GM21390 (cell line): Measurements from ENCODE around the gene MTMR3.
"Not testable (repeated sequence)": the region's sequence is repeated elsewhere in the genome, so short reads cannot be mapped to it uniquely, and the experiment has no call there.

Experiments used
- ATAC-seq: cut with Tn5 transposase; IDR thresholded peaks from one replicate; pipeline ENCODE4 v1.9.1; 2021; ENCODE audit not compliant: unreplicated experiment

The MTMR3 gene

GRCh38 chr22:29956680-29957079 is 73.7 kb downstream of the MTMR3 start:
- ATAC-seq = no peak

GRCh38 chr22:29958170-29958569 is 75.2 kb downstream of the MTMR3 start:
- no peak for ATAC-seq

DNA sequence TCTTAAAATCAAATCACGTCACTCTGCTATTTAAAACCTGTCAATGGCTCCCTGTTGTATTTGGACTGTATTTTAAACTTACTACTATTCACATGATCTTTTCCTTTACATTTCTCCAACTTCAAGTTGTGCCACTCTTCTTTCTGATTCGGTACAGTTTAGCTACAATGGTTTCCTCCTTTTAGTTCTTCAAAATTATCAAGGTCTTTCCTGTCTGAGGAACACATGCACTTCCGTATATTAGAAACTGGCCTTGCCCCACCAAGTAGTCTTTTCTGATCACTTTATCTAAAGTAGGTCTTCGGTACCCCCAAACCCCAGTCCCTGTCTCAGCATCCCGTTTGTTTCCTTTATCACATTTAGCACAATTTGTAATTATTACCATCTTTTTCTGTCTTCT is 81.8 kb downstream of the MTMR3 start:
- ATAC-seq = no peak

- ATAC-seq = no peak
Measured at GRCh38 chr22:29967461-29967860, 84.5 kb downstream of the MTMR3 start.

- ATAC-seq = no peak
Measured at GRCh38 chr22:29971607-29972006, 88.6 kb downstream of the MTMR3 start.

- no peak for ATAC-seq
Measured at GRCh38 chr22:29972121-29972520, 89.1 kb downstream of the MTMR3 start.

- no peak for ATAC-seq
Measured at GRCh38 chr22:29973269-29973668, 90.3 kb downstream of the MTMR3 start.

DNA sequence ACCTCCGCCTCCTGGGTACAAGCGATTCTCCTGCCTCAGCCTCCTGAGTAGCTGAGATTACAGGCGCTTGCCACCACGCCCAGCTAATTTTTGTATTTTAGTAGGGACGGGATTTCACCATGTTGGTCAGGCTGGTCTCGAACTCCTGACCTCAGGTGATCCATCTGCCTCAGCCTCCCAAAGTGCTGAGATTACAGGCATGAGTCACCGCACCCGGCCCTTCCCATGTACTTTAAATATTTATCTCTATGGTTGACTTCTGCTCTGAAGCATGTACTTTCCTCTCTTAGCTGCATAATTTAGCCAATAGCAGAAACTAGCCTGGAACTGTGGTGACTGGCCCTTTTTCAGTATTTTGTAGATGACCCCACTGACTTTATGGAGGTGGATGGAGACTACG is 90.7 kb downstream of the MTMR3 start:
- ATAC-seq = not testable (repeated sequence)

- ATAC-seq = no peak
Measured at GRCh38 chr22:29975494-29975893, 92.5 kb downstream of the MTMR3 start.

- no peak for ATAC-seq
Measured at GRCh38 chr22:29977107-29977506, 94.1 kb downstream of the MTMR3 start.

- no peak for ATAC-seq
Measured at GRCh38 chr22:29979777-29980321, 96.9 kb downstream of the MTMR3 start.

GRCh38 chr22:29983296-29983917 is 100.4 kb downstream of the MTMR3 start:
- ATAC-seq = no peak

DNA sequence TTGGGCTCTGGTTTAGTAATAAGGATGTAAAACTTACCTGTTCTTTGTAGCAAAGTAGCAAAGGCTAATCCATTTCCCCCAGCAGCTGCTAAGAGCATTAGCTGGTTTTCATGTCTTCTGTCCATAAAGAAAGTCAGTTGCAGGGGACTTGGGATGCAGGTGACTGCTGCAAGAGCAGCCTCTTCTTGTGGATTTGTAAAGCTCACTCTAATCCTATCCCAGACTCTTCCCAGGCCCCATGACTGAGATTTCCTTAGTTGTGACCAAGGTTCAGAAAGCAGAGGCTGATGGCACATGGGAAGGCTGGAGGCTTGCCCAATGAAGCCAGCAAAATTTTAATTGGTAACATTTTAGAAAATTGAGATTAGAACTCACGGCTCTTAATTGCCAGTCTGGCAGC is 102.9 kb downstream of the MTMR3 start:
- no peak for ATAC-seq

GRCh38 chr22:29987137-29987536 is 104.2 kb downstream of the MTMR3 start:
- ATAC-seq = no peak

DNA sequence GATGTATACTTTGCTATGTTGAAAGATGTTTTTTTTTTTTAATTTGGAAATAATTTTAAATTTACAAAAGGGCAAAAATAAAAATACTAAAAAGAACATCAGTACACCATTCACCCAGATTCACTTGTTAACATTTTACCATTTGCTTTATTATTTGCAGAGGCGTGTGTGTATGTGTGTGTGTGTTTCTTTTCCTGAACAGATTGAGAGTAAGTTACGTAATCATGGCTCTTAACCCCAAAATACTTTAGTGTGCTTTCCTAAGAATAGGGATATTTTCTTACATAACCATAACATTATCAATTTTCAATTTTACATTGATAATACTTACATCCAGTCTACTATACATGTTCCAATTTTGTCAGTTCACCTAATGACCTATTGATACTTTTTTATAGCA is 105.7 kb downstream of the MTMR3 start:
- no peak for ATAC-seq

- no peak for ATAC-seq
Measured at GRCh38 chr22:29989446-29989845, 106.5 kb downstream of the MTMR3 start.

DNA sequence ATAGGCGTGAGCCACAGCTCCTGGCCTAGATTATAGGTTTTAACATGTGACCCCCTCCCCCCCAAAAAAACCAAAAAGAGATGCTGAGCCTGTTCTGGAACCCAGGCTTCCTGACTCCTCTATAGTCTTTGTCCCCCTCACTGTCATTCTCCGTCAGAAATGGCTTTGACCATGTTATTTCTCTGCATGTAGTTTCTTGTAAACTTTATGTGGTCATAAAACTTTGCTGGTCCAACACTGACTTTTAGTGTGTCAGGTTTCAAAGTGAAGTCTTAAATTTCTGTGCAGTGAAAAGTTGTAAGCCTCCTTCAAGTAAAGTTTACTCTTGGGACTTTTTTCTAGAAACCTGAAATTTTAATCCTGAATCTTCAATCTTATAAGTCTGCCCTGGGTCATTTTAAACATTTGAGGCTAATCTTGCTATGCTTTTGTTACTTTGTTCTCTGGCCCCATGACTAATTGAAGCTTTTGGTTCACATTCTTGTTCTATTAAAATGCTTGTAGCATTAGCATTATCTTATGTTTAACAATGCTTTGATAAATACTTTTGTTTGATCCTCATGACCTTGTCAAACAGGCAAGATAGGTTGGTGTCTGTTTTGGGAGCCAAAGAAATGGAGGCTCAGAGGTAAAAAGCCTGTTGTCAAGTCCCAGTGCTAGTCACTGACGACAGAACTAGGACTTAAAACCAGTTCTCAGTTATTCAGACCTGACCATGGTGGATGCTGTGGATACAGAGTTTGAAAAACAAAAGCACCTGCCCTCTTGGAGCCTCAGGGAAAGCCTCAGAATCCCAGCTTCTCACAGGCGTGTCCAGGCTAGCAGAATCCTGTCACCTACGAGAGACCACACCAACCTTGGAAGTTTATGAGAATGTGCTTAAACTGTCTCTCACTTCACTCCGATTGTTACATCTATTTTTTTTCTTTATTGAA is 109.6 kb downstream of the MTMR3 start:
- ATAC-seq = no peak

GRCh38 chr22:29994027-29994715 is 111.2 kb downstream of the MTMR3 start:
- no peak for ATAC-seq

GRCh38 chr22:29994943-29995342 is 112.0 kb downstream of the MTMR3 start:
- ATAC-seq = no peak

- ATAC-seq = no peak
Measured at GRCh38 chr22:29997107-29997506, 114.1 kb downstream of the MTMR3 start.

GRCh38 chr22:29997516-29997915 is 114.5 kb downstream of the MTMR3 start:
- no peak for ATAC-seq
